Hepatocyte (in vitro differentiated cells): ENCODE data around the gene CXorf65.

Experiments used
- EZH2 ChIP-seq: fragments of 200-600 bp; sonication (generic); IDR thresholded peaks from 2 replicates; pipeline ENCODE4 v1.6.1; 2016; ENCODE audit warnings: antibody characterized with exemption, mild to moderate bottlenecking, borderline replicate concordance
- EZH2phosphoT487 ChIP-seq: fragments of 200-600 bp; sonication (generic); IDR thresholded peaks from one replicate; pipeline ENCODE4 v1.6.1; 2018; ENCODE audit warnings: antibody characterized with exemption, mild to moderate bottlenecking, low read depth, moderate library complexity; ENCODE audit not compliant: unreplicated experiment, severe bottlenecking
- TF ChIP-seq, protein P1 (sequence below): fragments of 200-600 bp; sonication (generic); IDR thresholded peaks from 2 replicates; pipeline ENCODE4 v1.5.1; 2016; ENCODE audit warnings: antibody characterized with exemption, mild to moderate bottlenecking; ENCODE audit not compliant: poor library complexity

DNA sequence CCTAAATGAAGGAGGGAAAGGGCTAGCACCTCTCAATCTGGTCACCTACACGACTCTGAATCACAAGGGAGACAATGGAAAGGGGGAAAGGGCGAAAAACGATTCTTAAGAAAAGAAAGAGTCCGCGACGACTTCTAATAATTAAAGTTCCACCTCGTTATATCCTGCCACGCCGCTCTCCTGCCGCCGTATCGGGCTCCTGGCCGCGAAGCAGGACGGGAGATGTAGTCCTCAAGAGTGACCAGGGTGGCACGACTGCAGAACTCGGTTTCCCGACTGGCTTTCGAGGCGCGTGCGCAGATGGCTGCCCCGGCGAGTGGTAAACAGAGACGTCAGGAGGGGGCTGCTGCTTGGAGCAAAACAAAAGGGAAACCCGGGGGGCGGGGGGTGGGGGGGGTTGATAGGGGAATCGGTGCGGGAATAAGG is 11.0 kb downstream of the CXorf65 start, which contains the start of gene FOXO4:
- TF ChIP-seq, protein P1, sequence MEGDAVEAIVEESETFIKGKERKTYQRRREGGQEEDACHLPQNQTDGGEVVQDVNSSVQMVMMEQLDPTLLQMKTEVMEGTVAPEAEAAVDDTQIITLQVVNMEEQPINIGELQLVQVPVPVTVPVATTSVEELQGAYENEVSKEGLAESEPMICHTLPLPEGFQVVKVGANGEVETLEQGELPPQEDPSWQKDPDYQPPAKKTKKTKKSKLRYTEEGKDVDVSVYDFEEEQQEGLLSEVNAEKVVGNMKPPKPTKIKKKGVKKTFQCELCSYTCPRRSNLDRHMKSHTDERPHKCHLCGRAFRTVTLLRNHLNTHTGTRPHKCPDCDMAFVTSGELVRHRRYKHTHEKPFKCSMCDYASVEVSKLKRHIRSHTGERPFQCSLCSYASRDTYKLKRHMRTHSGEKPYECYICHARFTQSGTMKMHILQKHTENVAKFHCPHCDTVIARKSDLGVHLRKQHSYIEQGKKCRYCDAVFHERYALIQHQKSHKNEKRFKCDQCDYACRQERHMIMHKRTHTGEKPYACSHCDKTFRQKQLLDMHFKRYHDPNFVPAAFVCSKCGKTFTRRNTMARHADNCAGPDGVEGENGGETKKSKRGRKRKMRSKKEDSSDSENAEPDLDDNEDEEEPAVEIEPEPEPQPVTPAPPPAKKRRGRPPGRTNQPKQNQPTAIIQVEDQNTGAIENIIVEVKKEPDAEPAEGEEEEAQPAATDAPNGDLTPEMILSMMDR = no peak
- TF ChIP-seq EZH2phosphoT487 (no peak), EZH2 (no peak)
